IMR-90 (cell line): ENCODE data around the gene CSF1.

Experiments used
- CTCF ChIP-seq: conservative IDR thresholded peaks from 2 replicates; pipeline ENCODE4 v1.5.1; 2012; ENCODE audit warnings: mild to moderate bottlenecking, low read depth, low read length, improper control_type of control experiment
- POLR2A ChIP-seq: IDR thresholded peaks from 2 replicates; pipeline ENCODE4 v1.6.1; 2012; ENCODE audit warnings: mild to moderate bottlenecking, low read depth, low read length
- RCOR1 ChIP-seq: IDR thresholded peaks from 2 replicates; pipeline ENCODE4 v1.6.1; 2012; ENCODE audit warnings: mild to moderate bottlenecking, low read length, improper control_type of control experiment; ENCODE audit not compliant: insufficient replicate concordance
- SMC3 ChIP-seq: fragments of 150-350 bp; IDR thresholded peaks from 2 replicates; pipeline ENCODE4 v1.6.1; 2016; ENCODE audit warnings: low read depth, mild to moderate bottlenecking, antibody characterized with exemption, low read length, moderate library complexity
- USF2 ChIP-seq: fragments of 150-350 bp; IDR thresholded peaks from 2 replicates; pipeline ENCODE4 v1.6.1; 2017; ENCODE audit warnings: mild to moderate bottlenecking, antibody characterized with exemption, low read length, low read depth

DNA sequence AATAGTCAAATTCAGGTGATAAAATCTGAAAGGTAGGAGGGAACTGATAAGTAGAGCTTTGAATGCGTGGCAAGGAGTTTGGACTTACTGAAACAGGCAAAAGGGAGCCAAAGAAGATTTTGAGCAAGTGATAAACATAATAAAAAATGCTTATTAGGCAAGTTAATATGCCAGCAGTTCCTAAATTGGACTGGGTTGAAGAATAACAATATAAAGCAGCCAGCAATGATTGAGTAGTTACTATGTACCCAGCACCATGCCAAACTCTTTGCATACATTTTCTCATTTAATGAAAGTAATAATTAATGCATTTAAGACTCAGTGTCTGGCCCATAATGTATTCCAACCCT lies 50.1 kb downstream of the CSF1 start:
- TF ChIP-seq CTCF (no peak), USF2 (no peak), SMC3 (no peak), POLR2A (no peak), RCOR1 (no peak)
